IMR-90 (cell line): Measurements from ENCODE around the gene ZNF175. TPM values are rescaled to one million over a fixed set of nuclear protein-coding genes. Genes with fewer than 3 reads are reported as not detected.

ENCODE experiments used
- ATAC-seq: fragments of 200-7000 bp; cut with Tn5 transposase; 2 replicates; pipeline ENCODE4 v1.9.1; 2020; ENCODE audit warnings: low read depth, mild to moderate bottlenecking, moderate library complexity
- BruUV-seq: library from RNA; stranded (reverse); fragments of 400-500 nt; replicated peaks from 2 replicates; lab custom pipeline; 2021; lab: Mats Ljungman, UMichigan
- CTCF ChIA-PET: fragments of 300-600 bp; formaldehyde crosslinking; extraction: SDS; loops from one replicate; lab custom pipeline; 2021; ENCODE audit warnings: antibody characterized with exemption; lab: Yijun Ruan, JAX
- POLR2A ChIA-PET: fragments of 300-600 bp; sonication (Branson Sonifier 250); formaldehyde crosslinking; loops from one replicate; lab custom pipeline; 2022; ENCODE audit warnings: antibody characterized with exemption; ENCODE audit not compliant: unreplicated experiment; lab: Charles Lee
- DNase-seq: peaks from one replicate; pipeline ENCODE4 v3.0.0; 2013
- H2AFZ ChIP-seq: replicated peaks from 2 replicates; pipeline ENCODE3; 2013; ENCODE audit warnings: low read length, mild to moderate bottlenecking; ENCODE audit not compliant: poor library complexity
- H2AK5ac ChIP-seq: 2 replicates; pipeline ENCODE4 v1.6.1; 2013; ENCODE audit warnings: low read depth, low read length, inconsistent platforms
- H2AK9ac ChIP-seq: replicated peaks from 2 replicates; pipeline ENCODE3; 2013; ENCODE audit warnings: mild to moderate bottlenecking, low read depth, low read length, moderate library complexity; ENCODE audit not compliant: poor library complexity
- H2BK120ac ChIP-seq: 2 replicates; pipeline ENCODE4 v1.6.1; 2013; ENCODE audit warnings: low read depth, low read length, inconsistent platforms
- H2BK15ac ChIP-seq: 3 replicates; pipeline ENCODE4 v1.6.1; 2013; ENCODE audit warnings: low read depth, low read length, inconsistent platforms
- H2BK20ac ChIP-seq: 2 replicates; pipeline ENCODE4 v1.6.1; 2013; ENCODE audit warnings: low read depth, mild to moderate bottlenecking, inconsistent platforms, low read length, moderate library complexity
- H2BK5ac ChIP-seq: 2 replicates; pipeline ENCODE4 v1.6.1; 2013; ENCODE audit warnings: mild to moderate bottlenecking, low read depth, low read length, inconsistent platforms; ENCODE audit not compliant: poor library complexity, severe bottlenecking
- H3K14ac ChIP-seq: replicated peaks from 2 replicates; pipeline ENCODE4 v1.6.1; 2013; ENCODE audit warnings: low read depth, low read length, inconsistent platforms
- H3K18ac ChIP-seq: 2 replicates; pipeline ENCODE4 v1.6.1; 2013; ENCODE audit warnings: low read depth, low read length, control low read depth
- H3K23ac ChIP-seq: 2 replicates; pipeline ENCODE4 v1.6.1; 2013; ENCODE audit warnings: low read depth, low read length, inconsistent platforms
- H3K27ac ChIP-seq: 2 replicates; pipeline ENCODE4 v1.5.1; 2013; ENCODE audit warnings: mild to moderate bottlenecking, control low read depth, low read length; ENCODE audit not compliant: insufficient read depth
- H3K27me3 ChIP-seq: 2 replicates; pipeline ENCODE4 v1.6.1; 2013; ENCODE audit warnings: low read length; ENCODE audit not compliant: control insufficient read depth, insufficient read depth
- H3K36me3 ChIP-seq: 2 replicates; pipeline ENCODE4 v1.6.1; 2013; ENCODE audit warnings: low read length, mixed read lengths; ENCODE audit not compliant: control insufficient read depth, insufficient read depth
- H3K4ac ChIP-seq: 2 replicates; pipeline ENCODE4 v1.6.1; 2013; ENCODE audit warnings: low read depth, low read length, inconsistent platforms
- H3K4me1 ChIP-seq: 2 replicates; pipeline ENCODE4 v1.6.1; 2013; ENCODE audit warnings: low read length, mixed read lengths; ENCODE audit not compliant: control insufficient read depth, insufficient read depth
- H3K4me2 ChIP-seq: 2 replicates; pipeline ENCODE4 v1.6.1; 2013; ENCODE audit warnings: low read depth, mild to moderate bottlenecking, control low read depth, low read length, moderate library complexity
- H3K4me3 ChIP-seq: 2 replicates; pipeline ENCODE4 v1.5.1; 2013; ENCODE audit warnings: low read depth, mild to moderate bottlenecking, control low read depth, low read length, moderate library complexity; ENCODE audit not compliant: insufficient read depth
- H3K56ac ChIP-seq: 2 replicates; pipeline ENCODE4 v1.6.1; 2013; ENCODE audit warnings: low read length, inconsistent platforms; ENCODE audit not compliant: insufficient read depth; ENCODE audit errors: extremely low read depth
- H3K79me1 ChIP-seq, 2 experiments: 2 replicates each; pipeline ENCODE4 v1.6.1; 2013; ENCODE audit warnings: low read length in 2 of 2, inconsistent platforms in 1 of 2, low read depth in 1 of 2
- H3K9ac ChIP-seq: 2 replicates; pipeline ENCODE4 v1.6.1; 2013; ENCODE audit warnings: low read depth, low read length, control low read depth
- H3K9me1 ChIP-seq: 2 replicates; pipeline ENCODE4 v1.6.1; 2013; ENCODE audit warnings: low read length, inconsistent platforms; ENCODE audit not compliant: insufficient read depth
- H3K9me3 ChIP-seq: 2 replicates; pipeline ENCODE4 v1.6.1; 2013; ENCODE audit warnings: low read length; ENCODE audit not compliant: control insufficient read depth, insufficient read depth
- H4K20me1 ChIP-seq: 2 replicates; pipeline ENCODE4 v1.6.1; 2013; ENCODE audit warnings: low read length, inconsistent platforms; ENCODE audit not compliant: insufficient read depth
- H4K5ac ChIP-seq: 2 replicates; pipeline ENCODE4 v1.6.1; 2013; ENCODE audit warnings: mild to moderate bottlenecking, low read depth, low read length, control low read depth
- H4K8ac ChIP-seq, 2 experiments: 2 replicates each; pipeline ENCODE4 v1.6.1; 2013; ENCODE audit warnings: low read depth in 2 of 2, low read length in 2 of 2, control low read depth in 1 of 2, inconsistent platforms in 1 of 2
- H4K91ac ChIP-seq: 2 replicates; pipeline ENCODE4 v1.6.1; 2013; ENCODE audit warnings: low read depth, low read length, inconsistent platforms; ENCODE audit not compliant: insufficient read depth
- CEBPB ChIP-seq: IDR thresholded peaks from 2 replicates; pipeline ENCODE4 v1.6.1; 2012; ENCODE audit warnings: low read depth, low read length, improper control_type of control experiment
- MAFK ChIP-seq: IDR thresholded peaks from 2 replicates; pipeline ENCODE4 v1.6.1; 2012; ENCODE audit warnings: low read depth, low read length, improper control_type of control experiment
- MXI1 ChIP-seq: IDR thresholded peaks from 2 replicates; pipeline ENCODE4 v1.6.1; 2012; ENCODE audit warnings: low read depth, mild to moderate bottlenecking, low read length, moderate library complexity, borderline replicate concordance
- NFE2L2 ChIP-seq: fragments of 150-350 bp; IDR thresholded peaks from 2 replicates; pipeline ENCODE4 v1.6.1; 2016; ENCODE audit warnings: low read depth, mild to moderate bottlenecking, low read length
- RCOR1 ChIP-seq: IDR thresholded peaks from 2 replicates; pipeline ENCODE4 v1.6.1; 2012; ENCODE audit warnings: mild to moderate bottlenecking, low read length, improper control_type of control experiment; ENCODE audit not compliant: insufficient replicate concordance
- USF2 ChIP-seq: fragments of 150-350 bp; IDR thresholded peaks from 2 replicates; pipeline ENCODE4 v1.6.1; 2017; ENCODE audit warnings: mild to moderate bottlenecking, antibody characterized with exemption, low read length, low read depth
- WGBS, 2 experiments: methylation state at CpG; one replicate each; pipeline versions ENCODE4 v1.1.5 to v1.1.7; 2013; ENCODE audit warnings: missing lambda C conversion rate in 2 of 2; ENCODE audit not compliant: insufficient read length in 1 of 2; ENCODE audit errors: extremely low coverage in 2 of 2; 5-methylcytosine and 5-hydroxymethylcytosine counted together
- dilution Hi-C: fragments of 300-500 bp; cut with HindIII; formaldehyde crosslinking; loops from one replicate; pipeline ENCODE4 v1.14.3; 2018; ENCODE audit warnings: low sequenced_read_pairs; ENCODE audit not compliant: unreplicated experiment
- in situ Hi-C: fragments of 300-500 bp; cut with MboI; formaldehyde crosslinking; loops from 3 replicates; pipeline ENCODE4 v1.14.3; 2019; ENCODE audit warnings: low sequenced_read_pairs, inconsistent platforms, mixed read lengths
- intact Hi-C: fragments of 100-400 bp; cut with micrococcal nuclease; formaldehyde crosslinking; loops from 2 replicates; pipeline ENCODE4 v1.10.0; 2022
- polyA plus RNA-seq, 3 experiments: library from polyadenylated mRNA; depleted of rRNA; stranded (reverse); fragments of >200 nt; gene quantifications; 2 replicates each; pipeline ENCODE4 v1.2.3, GENCODE V29; 2012; ENCODE audit warnings: low replicate concordance in 1 of 3
- total RNA-seq: library from RNA; depleted of rRNA; stranded (reverse); fragments of >200 nt; gene quantifications from 2 replicates; pipeline ENCODE4 v1.2.3, GENCODE V29; 2012

The ZNF175 gene
- total and polyA plus RNA-seq, 2 of the 4 experiments (the other 2 are of a cell fraction): 3.6 to 8.4 TPM

- H3K27me3 ChIP-seq: no peaks in the 10 kb centered on the region
- H3K9ac ChIP-seq: no peak overlapping the region
- H3K18ac ChIP-seq: no peak overlapping the region
- no peak overlapping the region for H3K4me3 ChIP-seq
- H3K56ac ChIP-seq: no peak overlapping the region
- H3K9me1 ChIP-seq: no peaks in the 10 kb centered on the region
- BruUV-seq: no TSS peak
- POLR2A ChIA-PET: no interaction called here
- TF ChIP-seq MXI1: no peak
- TF ChIP-seq CEBPB: no peak
- no peak for TF ChIP-seq USF2
- TF ChIP-seq NFE2L2: peak; percentile 93
- peak; percentile 97 for TF ChIP-seq MAFK
- no peak for TF ChIP-seq RCOR1
- no peaks in the 10 kb centered on the region for H3K4me1 ChIP-seq
- no CpG with 5 or more reads among the region's 1 CpG for WGBS, 2 experiments
- no peak overlapping the region for H3K27ac ChIP-seq
- H3K36me3 ChIP-seq: peaks cover 30% of the 10 kb centered on the region
- H2BK120ac ChIP-seq: no peak overlapping the region
- peaks cover 1 to 5% of the 10 kb centered on the region in 2 experiments; a peak in 3 of 4 replicates for H3K79me1 ChIP-seq
- H4K5ac ChIP-seq: no peak overlapping the region
- H3K23ac ChIP-seq: no peak overlapping the region
- H2BK20ac ChIP-seq: no peak overlapping the region
- no peak overlapping the region for H2BK15ac ChIP-seq
- H2AK9ac ChIP-seq: no peak overlapping the region
- dilution Hi-C loops: no loop called here
- H2AFZ ChIP-seq: no peak overlapping the region
- no peak for DNase-seq
- no peak overlapping the region for H4K8ac ChIP-seq
- H3K4ac ChIP-seq: no peak overlapping the region
- no peak overlapping the region for H4K91ac ChIP-seq
- H4K20me1 ChIP-seq: no peaks in the 10 kb centered on the region
- H2AK5ac ChIP-seq: no peak overlapping the region
- H3K9me3 ChIP-seq: peaks cover 21% of the 10 kb centered on the region
- intact Hi-C loops: no loop called here
- H3K4me2 ChIP-seq: no peak overlapping the region
- no peak overlapping the region for H3K14ac ChIP-seq
- ATAC-seq: no peak
- CTCF ChIA-PET: no interaction called here
- in situ Hi-C loops: no loop called here
- no peak overlapping the region for H2BK5ac ChIP-seq
Measured at GRCh38 chr19:51586103-51586728, 15.1 kb downstream of the ZNF175 start.
